Stimulated activated CD8-positive, alpha-beta memory T cell treated with anti-CD3 and anti-CD28 coated beads, Interleukin-7, amount 100 ng/mL, for 1 hour (primary cell): Measurements from ENCODE around the gene LARGE2.

Source experiments
- DNase-seq, 2 donors: peaks; one replicate each; pipeline ENCODE4 v3.0.0-alpha.2; 2020; ENCODE audit warnings: low read depth in 2 of 2

LARGE2 gene

DNA sequence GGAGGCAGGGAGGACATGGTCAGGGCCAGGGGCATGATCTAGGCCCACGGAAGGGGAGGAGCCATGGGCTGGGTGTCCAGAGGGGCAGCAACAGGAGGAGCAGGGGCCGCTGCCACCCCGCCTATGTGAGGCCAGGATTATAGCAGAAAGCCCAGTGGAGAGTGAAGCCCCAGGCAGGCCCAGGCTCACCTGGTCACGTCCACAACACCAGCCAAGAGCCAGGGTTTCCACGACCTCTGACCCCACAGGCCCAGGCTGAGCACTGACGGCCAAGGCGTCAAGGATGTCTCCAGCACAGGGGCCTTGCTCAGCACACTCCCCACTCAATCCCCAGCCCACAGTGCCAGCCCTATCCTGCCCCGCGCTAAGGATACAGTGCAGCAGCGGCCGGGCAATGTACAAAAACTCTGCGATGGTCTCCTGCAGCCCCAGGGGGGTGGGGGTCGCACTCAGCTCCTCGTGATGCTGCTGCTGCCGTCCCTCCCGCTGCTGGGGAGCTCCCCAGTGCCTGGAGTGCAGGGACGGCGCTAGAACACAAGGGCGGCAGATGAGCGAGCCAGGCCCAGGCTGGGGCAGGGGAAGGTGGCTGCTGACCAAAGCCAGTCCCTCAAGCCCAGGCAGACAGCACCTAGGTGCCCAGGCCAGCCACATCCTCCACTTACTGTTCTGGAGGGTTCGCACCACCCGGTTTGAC lies 8.4 kb upstream of the LARGE2 start:
- no peak for DNase-seq

- DNase-seq = no peak
Observed at GRCh38 chr11:45915446-45915845, 7.0 kb upstream of the LARGE2 start.

DNA sequence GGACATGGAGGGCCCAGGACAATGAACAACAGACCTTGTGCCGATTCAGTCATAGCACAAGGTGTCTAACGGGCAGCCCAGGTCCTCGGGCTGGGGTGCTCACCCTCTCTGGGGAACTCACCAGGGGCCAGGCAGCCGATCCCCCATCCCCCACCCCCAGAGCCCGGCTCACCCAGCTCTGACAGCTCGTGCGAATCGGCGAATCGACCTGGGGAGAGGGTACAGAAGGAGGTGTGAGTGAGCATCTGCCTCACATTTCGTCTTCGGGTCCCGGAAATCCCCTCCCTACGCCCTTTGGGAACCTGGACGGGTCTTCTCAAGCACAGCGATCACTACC lies 5.2 kb upstream of the LARGE2 start:
- no peak for DNase-seq

DNA sequence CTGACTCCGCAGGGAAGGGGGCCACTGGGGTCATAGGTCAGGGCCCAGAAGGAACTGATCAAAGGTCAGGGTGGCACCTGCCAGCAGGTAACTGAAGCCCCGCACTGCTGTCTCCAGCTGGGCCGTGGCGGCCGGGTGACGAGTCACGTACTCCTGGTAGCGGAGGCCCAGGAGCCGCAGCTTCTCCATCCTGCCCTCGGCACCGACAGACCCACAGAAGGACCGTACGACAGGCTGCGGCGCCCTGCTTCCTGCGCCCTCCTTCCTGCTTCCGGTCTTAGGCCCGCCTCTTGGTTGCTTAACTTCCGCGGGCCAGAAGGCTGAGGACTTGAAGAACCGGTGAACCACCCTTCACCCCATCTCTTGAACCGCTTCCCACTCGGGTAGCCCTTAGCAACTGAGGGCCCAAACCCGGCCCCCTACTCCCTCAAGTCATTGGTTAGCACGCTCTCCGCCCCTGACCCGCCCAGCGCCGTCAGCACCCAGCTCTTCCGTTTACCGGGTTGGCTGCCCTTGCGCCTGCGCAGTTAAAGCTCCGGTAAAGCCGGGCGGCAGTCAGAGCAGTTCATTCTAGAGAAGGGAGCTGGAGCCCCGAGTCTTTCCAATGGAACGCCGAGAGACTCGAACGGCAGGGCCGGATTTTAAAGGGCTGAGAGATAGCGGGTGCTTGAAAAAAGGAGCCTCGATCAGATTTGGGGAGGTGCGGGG lies 4.7 kb upstream of the LARGE2 start, which contains the start of gene PEX16:
PEX16 (minus strand) TSS at position 255 of the 708 bp plus-strand sequence; CDS start at position 189, 66 bp downstream.
- peak; percentile 80 to 89 for DNase-seq

DNA sequence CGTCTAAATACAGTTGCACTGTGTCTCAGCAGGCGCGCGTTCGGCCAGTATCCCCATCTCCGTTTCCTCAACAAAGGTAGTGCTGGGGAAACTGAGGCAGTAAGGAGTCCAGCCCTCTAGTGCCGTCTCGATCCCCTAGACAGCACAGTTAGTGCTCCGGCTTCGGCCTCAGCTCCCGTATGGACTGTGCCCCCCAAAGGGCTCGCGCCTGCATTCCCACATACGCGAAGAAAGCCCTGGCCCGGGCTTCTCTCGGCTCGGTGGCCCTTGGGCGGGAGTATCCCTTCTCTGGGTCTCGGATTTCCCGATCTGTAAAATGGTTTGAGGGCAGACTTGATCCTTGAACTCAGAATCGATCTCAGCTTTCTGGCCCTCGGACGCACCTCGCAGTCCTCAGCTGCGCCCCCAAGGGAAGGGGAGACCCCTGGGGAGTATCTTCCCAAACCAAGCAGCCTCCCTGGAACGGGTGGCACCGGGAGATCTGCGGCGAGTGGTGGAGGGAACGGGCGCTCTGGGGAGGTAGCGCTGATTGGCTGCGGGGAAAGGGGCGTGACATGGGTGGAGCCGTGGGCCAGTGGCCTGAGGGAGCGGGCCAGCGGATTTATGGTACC lies 4.0 kb upstream of the LARGE2 start:
- peak in 1 of 2 donors; percentile 40 for DNase-seq

GRCh38 chr11:45918962-45919675 lies 3.3 kb upstream of the LARGE2 start:
- DNase-seq = no peak

GRCh38 chr11:45919806-45920530 lies 2.5 kb upstream of the LARGE2 start:
- no peak for DNase-seq

- DNase-seq = no peak
Observed at GRCh38 chr11:45920531-45921477, 1.7 kb upstream of the LARGE2 start.

- no peak for DNase-seq
Observed at GRCh38 chr11:45921561-45922424, 663 bp upstream of the LARGE2 start.

DNA sequence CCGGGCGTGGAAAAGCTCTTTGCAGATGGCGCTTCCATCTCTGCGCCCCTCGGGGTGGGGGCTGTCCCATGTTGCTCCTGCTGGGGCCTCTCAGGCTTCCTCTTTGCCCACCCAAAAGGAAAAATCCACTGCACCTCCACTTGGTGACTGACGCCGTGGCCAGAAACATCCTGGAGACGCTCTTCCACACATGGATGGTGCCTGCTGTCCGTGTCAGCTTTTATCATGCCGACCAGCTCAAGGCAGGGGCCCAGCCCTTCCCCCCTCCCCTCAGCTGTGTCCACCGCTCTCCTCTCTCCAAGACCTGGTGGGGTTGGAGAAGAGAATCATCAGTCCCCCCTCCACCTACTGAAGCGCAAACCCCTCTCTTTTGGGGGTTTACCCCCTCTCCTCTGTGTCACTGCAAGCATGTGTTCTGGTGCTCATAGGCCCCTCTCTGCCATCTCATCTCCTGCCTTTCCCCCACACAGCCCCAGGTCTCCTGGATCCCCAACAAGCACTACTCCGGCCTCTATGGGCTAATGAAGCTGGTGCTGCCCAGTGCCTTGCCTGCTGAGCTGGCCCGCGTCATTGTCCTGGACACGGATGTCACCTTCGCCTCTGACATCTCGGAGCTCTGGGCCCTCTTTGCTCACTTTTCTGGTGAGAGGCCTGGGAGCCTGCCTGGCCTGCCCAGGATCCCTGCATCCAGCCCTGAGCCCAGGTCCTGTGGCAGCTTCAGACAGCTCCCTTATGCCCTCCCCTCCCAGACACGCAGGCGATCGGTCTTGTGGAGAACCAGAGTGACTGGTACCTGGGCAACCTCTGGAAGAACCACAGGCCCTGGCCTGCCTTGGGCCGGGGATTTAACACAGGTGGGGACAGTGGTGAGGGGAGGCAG lies 1.8 kb downstream of the LARGE2 start:
- no peak for DNase-seq

GRCh38 chr11:45924927-45925326 lies 2.5 kb downstream of the LARGE2 start:
- no peak for DNase-seq

- DNase-seq = no peak
Observed at GRCh38 chr11:45925550-45925949, 3.1 kb downstream of the LARGE2 start.

DNA sequence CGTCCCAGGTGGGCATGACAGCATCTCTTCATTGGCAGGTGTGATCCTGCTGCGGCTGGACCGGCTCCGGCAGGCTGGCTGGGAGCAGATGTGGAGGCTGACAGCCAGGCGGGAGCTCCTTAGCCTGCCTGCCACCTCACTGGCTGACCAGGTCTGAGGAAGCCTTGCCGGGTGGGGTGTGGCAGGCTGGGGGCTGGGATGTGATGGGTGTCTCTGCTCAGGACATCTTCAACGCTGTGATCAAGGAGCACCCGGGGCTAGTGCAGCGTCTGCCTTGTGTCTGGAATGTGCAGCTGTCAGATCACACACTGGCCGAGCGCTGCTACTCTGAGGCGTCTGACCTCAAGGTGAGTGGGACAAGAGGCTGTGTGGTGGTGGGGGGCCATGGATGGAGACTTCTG lies 3.5 kb downstream of the LARGE2 start:
- no peak for DNase-seq

- DNase-seq = no peak
Observed at GRCh38 chr11:45926536-45927331, 4.3 kb downstream of the LARGE2 start.

DNA sequence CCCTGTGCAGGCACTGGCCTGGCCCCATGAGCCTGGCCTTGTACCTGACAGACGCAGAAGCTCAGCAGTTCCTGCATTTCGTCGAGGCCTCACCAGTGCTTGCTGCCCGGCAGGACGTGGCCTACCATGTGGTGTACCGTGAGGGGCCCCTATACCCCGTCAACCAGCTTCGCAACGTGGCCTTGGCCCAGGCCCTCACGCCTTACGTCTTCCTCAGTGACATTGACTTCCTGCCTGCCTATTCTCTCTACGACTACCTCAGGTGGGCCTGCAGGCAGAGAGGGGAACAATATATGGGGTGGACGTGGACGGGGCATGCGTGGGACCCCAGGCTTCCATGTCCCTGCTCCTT lies 4.9 kb downstream of the LARGE2 start:
- no peak for DNase-seq

DNA sequence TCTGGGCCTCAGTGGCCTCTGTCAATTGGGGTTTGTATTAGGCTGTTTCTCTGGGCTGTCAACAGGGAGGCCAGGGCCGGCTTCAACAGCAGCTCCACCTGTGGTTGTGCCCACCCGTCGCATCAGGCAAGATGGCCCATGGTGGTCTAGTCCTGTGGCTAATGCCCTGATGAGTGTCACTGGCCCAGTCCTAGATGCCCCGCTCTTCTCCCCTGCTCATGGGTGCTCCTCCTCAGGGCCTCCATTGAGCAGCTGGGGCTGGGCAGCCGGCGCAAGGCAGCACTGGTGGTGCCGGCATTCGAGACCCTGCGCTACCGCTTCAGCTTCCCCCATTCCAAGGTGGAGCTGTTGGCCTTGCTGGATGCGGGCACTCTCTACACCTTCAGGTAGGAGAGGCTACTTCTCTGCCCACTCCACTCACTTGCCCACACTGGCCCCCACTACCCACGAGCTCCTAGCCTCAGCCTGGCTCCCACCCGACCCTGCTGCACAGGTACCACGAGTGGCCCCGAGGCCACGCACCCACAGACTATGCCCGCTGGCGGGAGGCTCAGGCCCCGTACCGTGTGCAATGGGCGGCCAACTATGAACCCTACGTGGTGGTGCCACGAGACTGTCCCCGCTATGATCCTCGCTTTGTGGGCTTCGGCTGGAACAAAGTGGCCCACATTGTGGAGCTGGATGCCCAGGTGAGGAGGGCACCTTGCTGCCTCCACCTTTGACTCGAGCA lies 5.4 kb downstream of the LARGE2 start:
- DNase-seq = no peak

DNA sequence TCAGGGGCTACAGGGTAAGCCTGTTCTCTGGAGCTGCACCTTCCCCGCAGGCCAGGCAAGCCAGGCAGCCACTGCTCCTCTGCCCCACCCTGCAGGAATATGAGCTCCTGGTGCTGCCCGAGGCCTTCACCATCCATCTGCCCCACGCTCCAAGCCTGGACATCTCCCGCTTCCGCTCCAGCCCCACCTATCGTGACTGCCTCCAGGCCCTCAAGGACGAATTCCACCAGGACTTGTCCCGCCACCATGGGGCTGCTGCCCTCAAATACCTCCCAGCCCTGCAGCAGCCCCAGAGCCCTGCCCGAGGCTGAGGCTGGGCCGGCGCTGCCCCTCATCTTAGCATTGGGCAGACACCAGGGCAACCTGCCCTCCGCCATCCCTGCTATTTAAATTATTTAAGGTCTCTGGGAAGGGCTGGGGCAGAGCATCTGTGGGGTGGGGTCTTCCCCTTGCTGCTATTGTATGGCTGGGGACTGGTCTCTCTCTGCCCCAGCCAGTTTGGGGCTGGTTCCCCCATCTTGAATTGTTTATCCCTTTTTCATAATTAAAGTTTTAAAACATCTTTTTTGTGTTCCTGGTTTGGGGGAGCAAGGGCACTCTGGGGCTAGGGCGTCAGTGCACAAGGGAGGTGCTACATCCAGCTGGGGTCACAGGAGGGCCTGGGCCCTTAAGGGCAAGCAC lies 6.2 kb downstream of the LARGE2 start:
- no peak for DNase-seq
